Measurements from ENCODE around the gene TXNDC11. TPM values are rescaled to one million over a fixed set of nuclear protein-coding genes. Genes with fewer than 3 reads are reported as not detected.

The TXNDC11 gene
- total RNA-seq, 1 donor from 2014 or later: 99.2 TPM

DNA sequence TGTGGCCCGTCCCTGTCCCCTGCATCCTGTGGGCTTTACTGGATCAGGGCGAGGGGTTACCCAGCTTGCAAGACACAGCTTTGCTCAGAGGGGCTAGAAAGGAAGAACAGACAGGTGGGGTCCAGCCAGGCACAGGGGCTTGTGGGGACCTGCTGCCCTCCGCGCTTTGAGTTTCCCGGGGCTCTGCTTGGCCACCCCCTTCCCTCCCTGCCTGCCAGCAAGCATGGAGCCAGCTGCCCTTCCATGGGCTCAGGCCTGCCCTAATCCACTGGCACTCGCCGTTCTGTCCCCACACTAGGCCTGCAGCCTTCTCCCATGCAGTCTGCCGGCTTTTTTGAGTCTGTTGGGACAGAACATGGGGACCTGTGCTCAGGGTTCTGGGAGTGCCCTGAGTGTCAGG lies 71.0 kb downstream of the TXNDC11 start:
- intact Hi-C loops (cut with DNase I): no loop called here
- ATAC-seq: no peak
- peaks cover 50% of the 10 kb centered on the region for H3K4me1 ChIP-seq

GRCh38 chr16:11671271-11671670 lies 71.4 kb downstream of the TXNDC11 start:
- peaks cover 5% of the 10 kb centered on the region for H3K36me3 ChIP-seq
- no peaks in the 10 kb centered on the region for H3K27me3 ChIP-seq
- intact Hi-C loops (cut with DNase I): no loop called here
- no peak overlapping the region for H3K4me3 ChIP-seq
- no peak overlapping the region for H3K27ac ChIP-seq
- ATAC-seq (no peak), DNase-seq (no peak)
- peaks cover 50% of the 10 kb centered on the region for H3K4me1 ChIP-seq
- H3K9me3 ChIP-seq: no peaks in the 10 kb centered on the region
- TF ChIP-seq, protein P1, sequence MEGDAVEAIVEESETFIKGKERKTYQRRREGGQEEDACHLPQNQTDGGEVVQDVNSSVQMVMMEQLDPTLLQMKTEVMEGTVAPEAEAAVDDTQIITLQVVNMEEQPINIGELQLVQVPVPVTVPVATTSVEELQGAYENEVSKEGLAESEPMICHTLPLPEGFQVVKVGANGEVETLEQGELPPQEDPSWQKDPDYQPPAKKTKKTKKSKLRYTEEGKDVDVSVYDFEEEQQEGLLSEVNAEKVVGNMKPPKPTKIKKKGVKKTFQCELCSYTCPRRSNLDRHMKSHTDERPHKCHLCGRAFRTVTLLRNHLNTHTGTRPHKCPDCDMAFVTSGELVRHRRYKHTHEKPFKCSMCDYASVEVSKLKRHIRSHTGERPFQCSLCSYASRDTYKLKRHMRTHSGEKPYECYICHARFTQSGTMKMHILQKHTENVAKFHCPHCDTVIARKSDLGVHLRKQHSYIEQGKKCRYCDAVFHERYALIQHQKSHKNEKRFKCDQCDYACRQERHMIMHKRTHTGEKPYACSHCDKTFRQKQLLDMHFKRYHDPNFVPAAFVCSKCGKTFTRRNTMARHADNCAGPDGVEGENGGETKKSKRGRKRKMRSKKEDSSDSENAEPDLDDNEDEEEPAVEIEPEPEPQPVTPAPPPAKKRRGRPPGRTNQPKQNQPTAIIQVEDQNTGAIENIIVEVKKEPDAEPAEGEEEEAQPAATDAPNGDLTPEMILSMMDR (IDR thresholded peaks at IDR 0.05): no peak

More for the DNA sequence above, 71.0 kb downstream of the TXNDC11 start:
- peaks cover 9% of the 10 kb centered on the region for H3K36me3 ChIP-seq
- H3K27ac ChIP-seq: no peak overlapping the region
- TF ChIP-seq, protein P1 (IDR thresholded peaks at IDR 0.05): no peak
- no peaks in the 10 kb centered on the region for H3K27me3 ChIP-seq
- H3K9me3 ChIP-seq: no peaks in the 10 kb centered on the region
- no peak for DNase-seq
- H3K4me3 ChIP-seq: no peak overlapping the region

DNA sequence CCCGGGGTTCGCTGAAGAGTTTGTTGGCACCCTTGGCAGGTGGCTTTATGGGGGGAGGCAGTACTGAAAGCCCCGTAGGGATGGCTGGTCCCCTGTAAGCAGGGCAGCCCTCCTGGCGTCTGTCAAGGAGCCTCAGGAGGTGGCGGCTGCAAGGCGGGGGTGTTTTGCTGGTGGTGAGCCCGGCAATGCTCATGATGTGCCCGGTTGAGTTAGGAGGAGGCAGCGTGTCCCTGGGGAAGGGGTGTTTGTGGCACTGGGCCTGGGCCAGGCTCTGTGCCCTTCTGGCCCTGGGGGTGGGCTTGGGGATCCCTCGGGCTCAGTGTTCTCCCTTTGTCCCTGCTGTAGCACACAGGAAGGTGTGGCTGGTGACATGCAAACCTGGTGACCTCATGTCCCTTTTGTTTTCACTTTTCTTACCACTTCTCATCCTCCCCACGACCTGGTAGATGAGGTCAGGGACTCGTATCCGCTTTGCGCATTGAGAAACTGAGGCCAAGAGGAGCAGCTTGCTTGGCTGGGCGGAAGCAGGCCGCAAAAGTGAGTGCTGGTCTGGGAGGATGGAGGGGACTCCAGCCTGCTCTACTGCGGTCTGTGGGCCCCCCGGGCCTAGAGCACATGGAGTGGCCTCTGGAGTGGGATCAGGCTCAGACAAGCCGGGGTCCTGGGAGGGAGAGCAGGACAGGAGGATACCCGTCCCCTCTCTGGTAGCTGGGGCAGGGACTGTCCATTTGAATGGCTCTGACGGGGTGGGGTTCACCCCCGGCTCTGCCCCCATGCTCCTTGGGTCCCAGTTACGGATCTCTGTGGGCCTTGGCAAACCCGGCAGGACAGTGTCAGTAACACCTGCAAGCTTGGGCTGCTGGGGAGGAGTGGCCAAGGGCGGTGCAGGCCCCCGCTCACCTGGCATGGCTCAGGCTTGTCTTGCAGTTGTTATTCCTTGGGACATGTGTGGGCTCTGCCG lies 72.2 kb downstream of the TXNDC11 start:
- H3K27ac ChIP-seq: peak overlapping the region; percentile 74

GRCh38 chr16:11669380-11670146 lies 73.1 kb downstream of the TXNDC11 start:
- intact Hi-C loops (cut with DNase I): no loop called here
- Histone ChIP-seq H3K36me3 (no peaks in the 10 kb centered on the region), H3K4me3 (peak overlapping the region; percentile 85), H3K27ac (peak overlapping the region; percentile 74), H3K27me3 (no peaks in the 10 kb centered on the region), H3K9me3 (no peaks in the 10 kb centered on the region), H3K4me1 (peaks cover 45% of the 10 kb centered on the region)
- DNase-seq (no peak), ATAC-seq (peak; percentile 48)
- TF ChIP-seq, protein P1 (IDR thresholded peaks at IDR 0.05): no peak

More for the DNA sequence above, 72.2 kb downstream of the TXNDC11 start:
- TF ChIP-seq, protein P1 (IDR thresholded peaks at IDR 0.05): no peak
- H3K4me1 ChIP-seq: peaks cover 50% of the 10 kb centered on the region
- H3K27me3 ChIP-seq: no peaks in the 10 kb centered on the region
- H3K36me3 ChIP-seq: no peaks in the 10 kb centered on the region
- no peak for DNase-seq
- peak overlapping the region; percentile 85 for H3K4me3 ChIP-seq
- no peak for ATAC-seq
- no peaks in the 10 kb centered on the region for H3K9me3 ChIP-seq
- intact Hi-C loops (cut with DNase I): no loop called here

DNA sequence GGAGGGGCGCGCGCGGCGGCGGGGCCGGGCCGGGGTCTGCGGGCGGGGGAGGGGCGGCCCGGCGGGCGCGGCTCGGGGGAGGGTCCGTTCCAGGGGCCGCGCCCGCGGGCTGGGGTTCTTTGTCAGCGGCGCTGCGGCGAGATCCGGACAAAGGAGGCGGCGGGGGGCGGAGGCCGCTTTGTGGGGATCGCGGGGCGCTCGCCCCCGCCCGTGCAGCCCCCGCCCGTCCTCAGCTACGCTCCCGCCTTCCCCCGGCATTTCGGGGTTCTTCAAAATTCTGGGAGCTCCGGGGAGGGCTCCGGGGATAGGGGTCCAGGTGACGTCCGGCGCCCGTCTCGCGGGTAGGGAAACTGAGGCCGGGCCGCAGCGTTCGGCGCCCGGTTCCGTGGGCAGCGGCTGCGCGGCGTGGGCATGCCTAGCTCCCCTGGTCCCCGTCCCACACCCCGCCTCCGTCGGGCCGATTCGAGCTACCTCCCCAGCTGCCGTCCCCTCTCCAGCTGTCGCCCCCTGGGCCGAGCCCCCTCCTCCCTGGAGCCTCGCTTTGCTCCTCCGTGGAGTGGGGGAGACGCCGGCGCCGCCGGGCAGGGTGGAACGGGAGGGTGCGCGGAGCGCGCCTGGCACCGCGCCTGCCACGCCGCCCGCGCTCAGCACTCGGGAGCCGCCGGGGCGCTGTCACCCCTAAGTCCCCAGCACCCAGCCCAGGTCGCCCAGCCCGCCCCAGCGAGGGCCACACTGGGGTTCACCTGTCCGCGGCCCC lies 73.9 kb downstream of the TXNDC11 start:
- H3K4me3 ChIP-seq: peak overlapping the region; percentile 85
- peaks cover 39% of the 10 kb centered on the region for H3K4me1 ChIP-seq
- H3K27me3 ChIP-seq: no peaks in the 10 kb centered on the region
- no peak for DNase-seq
- no peaks in the 10 kb centered on the region for H3K36me3 ChIP-seq
- ATAC-seq: peak; percentile 8
- intact Hi-C loops (cut with DNase I): no loop called here
- no peaks in the 10 kb centered on the region for H3K9me3 ChIP-seq
- H3K27ac ChIP-seq: peak overlapping the region; percentile 74
- TF ChIP-seq, protein P1 (IDR thresholded peaks at IDR 0.05): no peak

Measured in upper lobe of right lung (tissue), 1 donor.